ENCODE results near the gene COIL. TPM values are rescaled to one million over a fixed set of nuclear protein-coding genes. Genes with fewer than 3 reads are reported as not detected.

COIL gene
- total RNA-seq, 2 experiments from 2014 or later, result 20.5 to 20.7 TPM

GRCh38 chr17:56909742-56910508 is 50.9 kb downstream of the COIL start:
- TF ChIP-seq CTCF (conservative IDR thresholded peaks at IDR 0.05; ENCODE audit: low read length) (no peak), EZH2phosphoT487 (IDR thresholded peaks at IDR 0.05; ENCODE audit: borderline replicate concordance, low read depth, low read length) (no peak)
- no peak overlapping the region for H3K4me2 ChIP-seq (ENCODE audit: low read length)
- ChIA-PET POLR2A (interaction anchor here (0.7 to 0.9 kb wide), 3 partner anchors 16 to 48 kb away, joined by 3 to 9 read pairs (median 4); no protein-coding TSS in a partner anchor), CTCF (ENCODE audit: unreplicated experiment) (no interaction called here)
- intact Hi-C loops (cut with micrococcal nuclease; ENCODE audit: unreplicated experiment), result loop anchor here (5.0 kb wide), 1 partner anchor 78 kb away; the partner anchor contains the start of genes C17orf67 and DGKE
- H3K27ac ChIP-seq (ENCODE audit: low read depth, low read length, poor library complexity, severe bottlenecking), result no peak overlapping the region
- BruUV-seq (replicated peaks), result no TSS peak
- no peaks in the 10 kb centered on the region for H3K9me3 ChIP-seq (ENCODE audit: low read length)
- no peaks in the 10 kb centered on the region for H4K20me1 ChIP-seq (ENCODE audit: insufficient read depth, low read length)
- no peak overlapping the region for H3K4me3 ChIP-seq (ENCODE audit: low read depth, low read length, poor library complexity, severe bottlenecking)
- no peaks in the 10 kb centered on the region for H3K9me2 ChIP-seq (ENCODE audit: insufficient read depth, low read length)
- H3K36me3 ChIP-seq (ENCODE audit: insufficient read depth, low read length), result peaks cover 11% of the 10 kb centered on the region
- H3K79me2 ChIP-seq (ENCODE audit: insufficient read depth, low read depth, low read length), result no peaks in the 10 kb centered on the region
- H3K4me1 ChIP-seq (ENCODE audit: insufficient read depth, low read length, poor library complexity, severe bottlenecking), result peaks cover 49% of the 10 kb centered on the region
- no peak overlapping the region for H2AFZ ChIP-seq (ENCODE audit: low read length)
- no peak for DNase-seq (ENCODE audit: low spot score)

GRCh38 chr17:56908001-56908542 is 52.8 kb downstream of the COIL start:
- intact Hi-C loops (cut with micrococcal nuclease; ENCODE audit: unreplicated experiment), result no loop called here
- H3K4me2 ChIP-seq (ENCODE audit: low read length), result peak overlapping the region; percentile 54
- no peaks in the 10 kb centered on the region for H3K79me2 ChIP-seq (ENCODE audit: insufficient read depth, low read depth, low read length)
- H3K27ac ChIP-seq (ENCODE audit: low read depth, low read length, poor library complexity, severe bottlenecking), result peak overlapping the region; percentile 2
- TF ChIP-seq CTCF (conservative IDR thresholded peaks at IDR 0.05; ENCODE audit: low read length) (no peak), EZH2phosphoT487 (IDR thresholded peaks at IDR 0.05; ENCODE audit: borderline replicate concordance, low read depth, low read length) (no peak)
- H3K4me3 ChIP-seq (ENCODE audit: low read depth, low read length, poor library complexity, severe bottlenecking), result no peak overlapping the region
- ChIA-PET POLR2A (interaction anchor here (0.9 to 1.5 kb wide), 2 partner anchors 13 to 63 kb away, joined by 3 read pairs; no protein-coding TSS in a partner anchor), CTCF (ENCODE audit: unreplicated experiment) (no interaction called here)
- no peaks in the 10 kb centered on the region for H3K9me2 ChIP-seq (ENCODE audit: insufficient read depth, low read length)
- H2AFZ ChIP-seq (ENCODE audit: low read length), result no peak overlapping the region
- peaks cover 19% of the 10 kb centered on the region for H3K36me3 ChIP-seq (ENCODE audit: insufficient read depth, low read length)
- H3K9me3 ChIP-seq (ENCODE audit: low read length), result no peaks in the 10 kb centered on the region
- peaks cover 33% of the 10 kb centered on the region for H3K4me1 ChIP-seq (ENCODE audit: insufficient read depth, low read length, poor library complexity, severe bottlenecking)
- no peaks in the 10 kb centered on the region for H4K20me1 ChIP-seq (ENCODE audit: insufficient read depth, low read length)
- no TSS peak for BruUV-seq (replicated peaks)
- DNase-seq (ENCODE audit: low spot score), result peak; percentile 70

GRCh38 chr17:56903560-56903959 is 57.3 kb downstream of the COIL start:
- Histone ChIP-seq H3K4me2 (ENCODE audit: low read length) (no peak overlapping the region), H3K9me2 (ENCODE audit: insufficient read depth, low read length) (no peaks in the 10 kb centered on the region), H3K27ac (ENCODE audit: low read depth, low read length, poor library complexity, severe bottlenecking) (no peak overlapping the region), H3K9me3 (ENCODE audit: low read length) (no peaks in the 10 kb centered on the region), H2AFZ (ENCODE audit: low read length) (no peak overlapping the region), H3K36me3 (ENCODE audit: insufficient read depth, low read length) (peaks cover 26% of the 10 kb centered on the region), H3K79me2 (ENCODE audit: insufficient read depth, low read depth, low read length) (no peaks in the 10 kb centered on the region), H4K20me1 (ENCODE audit: insufficient read depth, low read length) (no peaks in the 10 kb centered on the region), H3K4me3 (ENCODE audit: low read depth, low read length, poor library complexity, severe bottlenecking) (no peak overlapping the region), H3K4me1 (ENCODE audit: insufficient read depth, low read length, poor library complexity, severe bottlenecking) (peaks cover 13% of the 10 kb centered on the region)
- ChIA-PET CTCF (ENCODE audit: unreplicated experiment) (no interaction called here), POLR2A (no interaction called here)
- no TSS peak for BruUV-seq (replicated peaks)
- intact Hi-C loops (cut with micrococcal nuclease; ENCODE audit: unreplicated experiment), result no loop called here
- DNase-seq (ENCODE audit: low spot score), result no peak
- TF ChIP-seq EZH2phosphoT487 (IDR thresholded peaks at IDR 0.05; ENCODE audit: borderline replicate concordance, low read depth, low read length) (no peak), CTCF (conservative IDR thresholded peaks at IDR 0.05; ENCODE audit: low read length) (no peak)
